Esophagus muscularis mucosa (tissue), 3 donors: ENCODE measurements around the gene PIH1D1.

Source experiments
- POLR2A ChIP-seq: fragments of 450-650 bp; IDR thresholded peaks from one replicate; pipeline ENCODE4 v1.6.1; 2017; ENCODE audit warnings: antibody characterized with exemption, moderate library complexity, mild to moderate bottlenecking, low read depth
- POLR2AphosphoS5 ChIP-seq, 2 donors: sonication (generic); formaldehyde crosslinking; IDR thresholded peaks; one replicate each; pipeline ENCODE4 v1.6.1; 2017; ENCODE audit warnings: antibody characterized with exemption in 2 of 2
- TF ChIP-seq, protein P1 (sequence below), 3 experiments: fragments of 200-600 bp in 2 of 3; fragments of 450-650 bp in 1 of 3; sonication (generic) in 2 of 3; IDR thresholded peaks; one replicate each; pipeline ENCODE4 v1.5.1; 2017 to 2019; ENCODE audit warnings: antibody characterized with exemption in 3 of 3, mild to moderate bottlenecking in 2 of 3, moderate library complexity in 1 of 3

DNA sequence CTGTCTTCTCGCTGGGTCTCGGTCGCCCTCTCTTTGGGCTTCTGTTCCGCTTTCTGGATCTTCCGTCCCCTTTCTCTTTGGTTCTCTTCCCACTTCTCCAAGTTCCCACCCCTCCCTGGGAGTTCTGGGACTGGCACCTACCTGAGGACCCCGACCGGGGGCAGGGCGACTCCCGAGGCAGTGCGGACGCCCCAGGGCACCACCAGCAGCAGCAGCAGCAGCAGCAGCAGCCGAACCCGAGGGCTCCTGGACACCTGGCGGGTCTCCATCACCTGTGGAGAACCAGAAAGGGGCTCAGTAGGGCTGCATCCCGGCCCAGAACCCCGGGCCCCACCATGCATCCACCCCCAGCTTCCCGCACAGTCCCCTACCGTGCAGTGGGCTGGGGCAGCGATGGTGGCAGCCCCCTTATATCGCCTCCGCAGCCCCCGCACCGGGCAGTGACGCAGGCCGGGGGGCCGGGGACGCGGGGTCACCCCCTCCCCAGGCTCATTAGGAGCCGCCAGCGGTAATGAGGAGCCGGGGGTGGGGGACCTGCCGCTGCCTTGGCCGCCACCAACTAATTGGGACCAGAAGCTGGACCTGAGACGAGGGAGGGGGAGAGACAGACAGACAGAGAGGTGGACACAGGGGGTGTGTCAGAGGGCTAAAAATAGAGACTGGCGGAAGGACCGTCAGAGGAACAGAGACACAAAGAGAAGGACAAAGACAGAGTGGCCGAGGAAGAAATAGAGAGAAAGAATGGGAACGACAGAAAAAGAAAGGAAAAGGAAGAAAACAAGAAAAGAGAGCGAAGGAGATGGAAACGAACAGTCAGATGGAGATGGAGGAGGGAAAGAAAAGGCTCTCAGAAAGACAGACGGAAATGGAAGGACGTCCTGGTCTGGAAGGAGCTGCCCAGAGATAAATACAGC, 28.3 kb downstream of the PIH1D1 start, which contains the start of gene PTH2:
- TF ChIP-seq, protein P1, sequence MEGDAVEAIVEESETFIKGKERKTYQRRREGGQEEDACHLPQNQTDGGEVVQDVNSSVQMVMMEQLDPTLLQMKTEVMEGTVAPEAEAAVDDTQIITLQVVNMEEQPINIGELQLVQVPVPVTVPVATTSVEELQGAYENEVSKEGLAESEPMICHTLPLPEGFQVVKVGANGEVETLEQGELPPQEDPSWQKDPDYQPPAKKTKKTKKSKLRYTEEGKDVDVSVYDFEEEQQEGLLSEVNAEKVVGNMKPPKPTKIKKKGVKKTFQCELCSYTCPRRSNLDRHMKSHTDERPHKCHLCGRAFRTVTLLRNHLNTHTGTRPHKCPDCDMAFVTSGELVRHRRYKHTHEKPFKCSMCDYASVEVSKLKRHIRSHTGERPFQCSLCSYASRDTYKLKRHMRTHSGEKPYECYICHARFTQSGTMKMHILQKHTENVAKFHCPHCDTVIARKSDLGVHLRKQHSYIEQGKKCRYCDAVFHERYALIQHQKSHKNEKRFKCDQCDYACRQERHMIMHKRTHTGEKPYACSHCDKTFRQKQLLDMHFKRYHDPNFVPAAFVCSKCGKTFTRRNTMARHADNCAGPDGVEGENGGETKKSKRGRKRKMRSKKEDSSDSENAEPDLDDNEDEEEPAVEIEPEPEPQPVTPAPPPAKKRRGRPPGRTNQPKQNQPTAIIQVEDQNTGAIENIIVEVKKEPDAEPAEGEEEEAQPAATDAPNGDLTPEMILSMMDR (IDR thresholded peaks at IDR 0.05) = no peak
- TF ChIP-seq POLR2A (no peak), POLR2AphosphoS5 (IDR thresholded peaks at IDR 0.05) (no peak)
